ENCODE data around the gene GPBP1. TPM values are rescaled to one million over a fixed set of nuclear protein-coding genes. Genes with fewer than 3 reads are reported as not detected.

Gene GPBP1
- total RNA-seq, 1 experiment from 2014 or later, result 54.4 TPM

DNA sequence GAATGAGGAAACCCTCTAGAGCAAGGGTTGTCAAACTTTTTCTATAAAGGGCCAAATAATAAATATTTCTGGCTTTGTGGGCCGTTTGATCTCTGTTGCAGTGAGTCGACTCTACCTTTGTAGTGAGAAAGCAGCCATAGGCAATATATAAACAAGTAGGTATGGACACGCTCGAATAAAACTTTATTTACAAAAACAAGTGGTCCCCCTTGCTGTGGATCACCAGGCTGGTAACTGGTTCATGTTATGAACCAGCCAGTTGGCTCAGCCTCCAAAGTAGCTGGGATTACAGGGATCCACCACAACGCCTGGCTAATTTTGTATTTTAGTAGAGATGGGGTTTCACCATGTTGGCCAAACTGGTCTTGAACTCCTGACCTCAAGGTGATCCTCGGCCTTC lies 118.5 kb downstream of the GPBP1 start:
- no TSS peak for BruUV-seq (replicated peaks)
- intact Hi-C loops (cut with micrococcal nuclease; ENCODE audit: unreplicated experiment), result loop anchor here (10.0 kb wide), 1 partner anchor 592 kb away; no protein-coding TSS in a partner anchor
- POLR2A ChIA-PET, result no interaction called here
- no peak for ATAC-seq
- TF ChIP-seq, protein P1, sequence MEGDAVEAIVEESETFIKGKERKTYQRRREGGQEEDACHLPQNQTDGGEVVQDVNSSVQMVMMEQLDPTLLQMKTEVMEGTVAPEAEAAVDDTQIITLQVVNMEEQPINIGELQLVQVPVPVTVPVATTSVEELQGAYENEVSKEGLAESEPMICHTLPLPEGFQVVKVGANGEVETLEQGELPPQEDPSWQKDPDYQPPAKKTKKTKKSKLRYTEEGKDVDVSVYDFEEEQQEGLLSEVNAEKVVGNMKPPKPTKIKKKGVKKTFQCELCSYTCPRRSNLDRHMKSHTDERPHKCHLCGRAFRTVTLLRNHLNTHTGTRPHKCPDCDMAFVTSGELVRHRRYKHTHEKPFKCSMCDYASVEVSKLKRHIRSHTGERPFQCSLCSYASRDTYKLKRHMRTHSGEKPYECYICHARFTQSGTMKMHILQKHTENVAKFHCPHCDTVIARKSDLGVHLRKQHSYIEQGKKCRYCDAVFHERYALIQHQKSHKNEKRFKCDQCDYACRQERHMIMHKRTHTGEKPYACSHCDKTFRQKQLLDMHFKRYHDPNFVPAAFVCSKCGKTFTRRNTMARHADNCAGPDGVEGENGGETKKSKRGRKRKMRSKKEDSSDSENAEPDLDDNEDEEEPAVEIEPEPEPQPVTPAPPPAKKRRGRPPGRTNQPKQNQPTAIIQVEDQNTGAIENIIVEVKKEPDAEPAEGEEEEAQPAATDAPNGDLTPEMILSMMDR (IDR thresholded peaks at IDR 0.05), result no peak
- TF ChIP-seq SIN3A (IDR thresholded peaks at IDR 0.05; ENCODE audit: borderline replicate concordance, insufficient read depth, low read depth, low read length) (no peak), TCF7L2 (IDR thresholded peaks at IDR 0.05; ENCODE audit: low read depth, low read length) (no peak), POLR2AphosphoS5 (IDR thresholded peaks at IDR 0.05; ENCODE audit: low read depth, low read length) (no peak)
- TF ChIP-seq, protein P2, sequence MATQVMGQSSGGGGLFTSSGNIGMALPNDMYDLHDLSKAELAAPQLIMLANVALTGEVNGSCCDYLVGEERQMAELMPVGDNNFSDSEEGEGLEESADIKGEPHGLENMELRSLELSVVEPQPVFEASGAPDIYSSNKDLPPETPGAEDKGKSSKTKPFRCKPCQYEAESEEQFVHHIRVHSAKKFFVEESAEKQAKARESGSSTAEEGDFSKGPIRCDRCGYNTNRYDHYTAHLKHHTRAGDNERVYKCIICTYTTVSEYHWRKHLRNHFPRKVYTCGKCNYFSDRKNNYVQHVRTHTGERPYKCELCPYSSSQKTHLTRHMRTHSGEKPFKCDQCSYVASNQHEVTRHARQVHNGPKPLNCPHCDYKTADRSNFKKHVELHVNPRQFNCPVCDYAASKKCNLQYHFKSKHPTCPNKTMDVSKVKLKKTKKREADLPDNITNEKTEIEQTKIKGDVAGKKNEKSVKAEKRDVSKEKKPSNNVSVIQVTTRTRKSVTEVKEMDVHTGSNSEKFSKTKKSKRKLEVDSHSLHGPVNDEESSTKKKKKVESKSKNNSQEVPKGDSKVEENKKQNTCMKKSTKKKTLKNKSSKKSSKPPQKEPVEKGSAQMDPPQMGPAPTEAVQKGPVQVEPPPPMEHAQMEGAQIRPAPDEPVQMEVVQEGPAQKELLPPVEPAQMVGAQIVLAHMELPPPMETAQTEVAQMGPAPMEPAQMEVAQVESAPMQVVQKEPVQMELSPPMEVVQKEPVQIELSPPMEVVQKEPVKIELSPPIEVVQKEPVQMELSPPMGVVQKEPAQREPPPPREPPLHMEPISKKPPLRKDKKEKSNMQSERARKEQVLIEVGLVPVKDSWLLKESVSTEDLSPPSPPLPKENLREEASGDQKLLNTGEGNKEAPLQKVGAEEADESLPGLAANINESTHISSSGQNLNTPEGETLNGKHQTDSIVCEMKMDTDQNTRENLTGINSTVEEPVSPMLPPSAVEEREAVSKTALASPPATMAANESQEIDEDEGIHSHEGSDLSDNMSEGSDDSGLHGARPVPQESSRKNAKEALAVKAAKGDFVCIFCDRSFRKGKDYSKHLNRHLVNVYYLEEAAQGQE (IDR thresholded peaks at IDR 0.05; ENCODE audit: insufficient read depth in 1 of 2, low read depth in 2 of 2, low read length in 1 of 2), result no peak
- H3K4me1 ChIP-seq (ENCODE audit: control insufficient read depth, insufficient read depth, low read length), result no peaks in the 10 kb centered on the region
- no peaks in the 10 kb centered on the region for H3K36me3 ChIP-seq (ENCODE audit: control insufficient read depth, insufficient read depth, low read length)
- no peaks in the 10 kb centered on the region for H3K9me3 ChIP-seq (ENCODE audit: control insufficient read depth, insufficient read depth, low read depth, low read length)
- no peak overlapping the region for H3K27ac ChIP-seq (ENCODE audit: low read length)
- in situ Hi-C loops (cut with HindIII; ENCODE audit: low pct_unique_long_range_greater_than_20kb, low sequenced_read_pairs), result no loop called here
- CTCF ChIA-PET, result no interaction called here
- no peak for DNase-seq (ENCODE audit: low read depth, low spot score)
- no peak overlapping the region for H3K4me3 ChIP-seq (ENCODE audit: low read depth in 2 of 2, low read length in 2 of 2)
- no peaks in the 10 kb centered on the region for H3K27me3 ChIP-seq (ENCODE audit: control insufficient read depth, insufficient read depth, low read length)

DNA sequence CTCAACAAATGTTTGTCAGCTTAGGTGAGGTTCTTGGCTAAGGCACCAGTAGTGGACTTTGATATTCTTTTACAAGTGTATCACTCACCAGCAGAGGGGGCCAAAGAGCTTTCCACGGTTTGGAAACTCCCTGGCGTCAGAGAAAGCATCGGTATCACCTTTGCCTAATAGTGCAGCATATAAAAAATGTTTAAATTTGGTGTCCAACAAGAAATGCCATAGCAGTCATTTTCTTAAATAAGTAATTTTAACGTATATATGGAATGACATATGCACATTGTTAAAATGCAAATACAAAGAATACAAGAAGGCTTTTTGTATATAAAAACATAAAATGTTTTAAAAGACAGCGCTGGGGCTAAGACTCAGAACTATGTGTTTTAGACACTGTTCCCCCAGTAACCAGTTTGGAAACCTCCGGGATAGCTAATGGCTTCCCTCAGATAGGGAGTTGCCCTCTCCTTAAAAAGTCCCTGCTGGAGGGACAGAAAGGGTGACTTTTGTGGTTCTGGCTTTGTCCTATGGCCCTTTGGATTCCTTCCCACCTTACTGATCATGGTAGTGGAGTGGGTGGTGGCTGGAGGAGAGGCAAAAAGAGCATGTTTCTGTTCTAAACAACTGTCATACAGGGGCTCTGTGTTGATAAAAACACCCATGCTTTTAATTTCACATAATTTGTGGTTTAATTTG lies 124.6 kb downstream of the GPBP1 start:
- in situ Hi-C loops (cut with HindIII; ENCODE audit: low pct_unique_long_range_greater_than_20kb, low sequenced_read_pairs), result no loop called here
- ChIA-PET POLR2A (interaction anchor here (0.6 kb wide), 1 partner anchor 489 kb away, joined by 3 read pairs; no protein-coding TSS in a partner anchor), CTCF (interaction anchor here (0.6 to 1.3 kb wide), 6 partner anchors 61 to 592 kb away, joined by 3 to 6 read pairs (median 3); no protein-coding TSS in a partner anchor)
- TF ChIP-seq TCF7L2 (IDR thresholded peaks at IDR 0.05; ENCODE audit: low read depth, low read length), result no peak
- TF ChIP-seq, protein P1 (IDR thresholded peaks at IDR 0.05), result peak; percentile 86
- no TSS peak for BruUV-seq (replicated peaks)
- Histone ChIP-seq H3K27me3 (ENCODE audit: control insufficient read depth, insufficient read depth, low read length) (no peaks in the 10 kb centered on the region), H3K9me3 (ENCODE audit: control insufficient read depth, insufficient read depth, low read depth, low read length) (no peaks in the 10 kb centered on the region), H3K36me3 (ENCODE audit: control insufficient read depth, insufficient read depth, low read length) (no peaks in the 10 kb centered on the region), H3K4me3 (ENCODE audit: low read depth in 2 of 2, low read length in 2 of 2) (no peak overlapping the region), H3K27ac (ENCODE audit: low read length) (peak overlapping the region; percentile 89), H3K4me1 (ENCODE audit: control insufficient read depth, insufficient read depth, low read length) (peaks cover 5% of the 10 kb centered on the region)
- DNase-seq (ENCODE audit: low read depth, low spot score), result peak; percentile 77
- intact Hi-C loops (cut with micrococcal nuclease; ENCODE audit: unreplicated experiment), result loop anchor here (1.0 to 10.0 kb wide), 6 partner anchors 139 to 1163 kb away; no protein-coding TSS in a partner anchor
- ATAC-seq, result peak; percentile 93
